Mesenchymal stem cell (in vitro differentiated cells and primary cell): Measurements from ENCODE around the gene CCDC89.
"Not testable (repeated sequence)": the region's sequence is repeated elsewhere in the genome, so short reads cannot be mapped to it uniquely, and the experiment has no call there.

Experiments
- DNase-seq: peaks from one replicate; pipeline ENCODE4 v3.0.0-alpha.2; 2013
- H2AFZ ChIP-seq: one replicate; pipeline ENCODE4 v1.6.1; 2013; ENCODE audit warnings: low read depth, mild to moderate bottlenecking, control low read depth, inconsistent platforms, low read length, moderate library complexity
- H2AK5ac ChIP-seq: 2 replicates; pipeline ENCODE4 v1.6.1; 2013; ENCODE audit warnings: low read length, moderate library complexity, mild to moderate bottlenecking, inconsistent platforms; ENCODE audit not compliant: severe bottlenecking
- H2BK120ac ChIP-seq: one replicate; pipeline ENCODE4 v1.6.1; 2013; ENCODE audit warnings: low read depth, mild to moderate bottlenecking, inconsistent platforms, low read length, moderate library complexity
- H2BK12ac ChIP-seq, 2 experiments: one replicate each; pipeline ENCODE4 v1.6.1; 2013; ENCODE audit warnings: inconsistent platforms in 2 of 2, low read length in 2 of 2, mild to moderate bottlenecking in 2 of 2, moderate library complexity in 2 of 2, control low read depth in 1 of 2
- H2BK15ac ChIP-seq: one replicate; pipeline ENCODE4 v1.6.1; 2013; ENCODE audit warnings: mild to moderate bottlenecking, low read depth, inconsistent platforms; ENCODE audit not compliant: poor library complexity, severe bottlenecking
- H2BK5ac ChIP-seq: 2 replicates; pipeline ENCODE4 v1.6.1; 2013; ENCODE audit warnings: low read depth, mild to moderate bottlenecking, low read length, control low read depth, inconsistent platforms; ENCODE audit not compliant: poor library complexity, severe bottlenecking
- H3K14ac ChIP-seq, 2 experiments: one replicate each; pipeline ENCODE4 v1.6.1; 2013; ENCODE audit warnings: inconsistent platforms in 2 of 2, low read length in 2 of 2, control low read depth in 1 of 2, mild to moderate bottlenecking in 1 of 2, moderate library complexity in 1 of 2
- H3K18ac ChIP-seq, 2 experiments: one replicate each; pipeline ENCODE4 v1.6.1; 2013; ENCODE audit warnings: inconsistent platforms in 2 of 2, low read length in 2 of 2, control low read depth in 1 of 2, low read depth in 1 of 2, mild to moderate bottlenecking in 1 of 2
- H3K23ac ChIP-seq, 2 experiments: one replicate each; pipeline ENCODE4 v1.6.1; 2013; ENCODE audit warnings: inconsistent platforms in 2 of 2, low read length in 2 of 2, mild to moderate bottlenecking in 2 of 2, moderate library complexity in 2 of 2, control low read depth in 1 of 2
- H3K27ac ChIP-seq: 2 replicates; pipeline ENCODE4 v1.5.1; 2013; ENCODE audit warnings: mild to moderate bottlenecking, moderate library complexity, low read length, control low read depth, inconsistent platforms; ENCODE audit not compliant: poor library complexity, severe bottlenecking
- H3K27me3 ChIP-seq, 2 experiments: 2 replicates each; pipeline versions ENCODE4 v1.6.1 to v1.7.0; 2013; ENCODE audit warnings: low read length in 2 of 2, mild to moderate bottlenecking in 2 of 2, moderate library complexity in 2 of 2, control low read depth in 1 of 2, inconsistent platforms in 1 of 2; ENCODE audit not compliant: control insufficient read depth in 1 of 2, insufficient read depth in 1 of 2
- H3K36me3 ChIP-seq, 2 experiments: 2 replicates each; pipeline versions ENCODE4 v1.6.1 to v1.7.0; 2013; ENCODE audit warnings: low read length in 2 of 2, control low read depth in 1 of 2, inconsistent platforms in 1 of 2, low read depth in 1 of 2, mild to moderate bottlenecking in 1 of 2; ENCODE audit not compliant: insufficient read depth in 2 of 2, control insufficient read depth in 1 of 2
- H3K4ac ChIP-seq, 2 experiments: one replicate each; pipeline ENCODE4 v1.6.1; 2013; ENCODE audit warnings: inconsistent platforms in 2 of 2, low read length in 2 of 2, mild to moderate bottlenecking in 2 of 2, moderate library complexity in 2 of 2, control low read depth in 1 of 2, low read depth in 1 of 2
- H3K4me1 ChIP-seq: 2 replicates; pipeline ENCODE4 v1.6.1; 2013; ENCODE audit warnings: low read depth, low read length, control low read depth; ENCODE audit not compliant: control insufficient read depth, insufficient read depth
- H3K4me2 ChIP-seq: 2 replicates; pipeline ENCODE4 v1.6.1; 2013; ENCODE audit warnings: low read length, mild to moderate bottlenecking, inconsistent platforms; ENCODE audit not compliant: poor library complexity, severe bottlenecking
- H3K4me3 ChIP-seq, 2 experiments: 2 replicates each; pipeline versions ENCODE4 v1.5.1 to v1.7.0; 2013; ENCODE audit warnings: low read length in 2 of 2, mild to moderate bottlenecking in 2 of 2, control low read depth in 1 of 2, low read depth in 1 of 2; ENCODE audit not compliant: insufficient read depth in 1 of 2
- H3K79me1 ChIP-seq: replicated peaks from 2 replicates; pipeline ENCODE4 v1.6.1; 2013; ENCODE audit warnings: mild to moderate bottlenecking, control low read depth, low read length, inconsistent platforms; ENCODE audit not compliant: poor library complexity, severe bottlenecking
- H3K9ac ChIP-seq: 2 replicates; pipeline ENCODE4 v1.7.0; 2013; ENCODE audit warnings: mild to moderate bottlenecking, low read length, moderate library complexity
- H3K9me3 ChIP-seq: 2 replicates; pipeline ENCODE4 v1.7.0; 2013; ENCODE audit warnings: mild to moderate bottlenecking, low read length; ENCODE audit not compliant: control insufficient read depth
- H4K8ac ChIP-seq: one replicate; pipeline ENCODE4 v1.6.1; 2013; ENCODE audit warnings: inconsistent platforms, mild to moderate bottlenecking, low read length, moderate library complexity
- H4K91ac ChIP-seq: one replicate; pipeline ENCODE4 v1.6.1; 2013; ENCODE audit warnings: mild to moderate bottlenecking, low read length, inconsistent platforms
- WGBS: methylation state at CpG from one replicate; pipeline ENCODE4 v1.1.7; 2013; ENCODE audit warnings: mixed read lengths; 5-methylcytosine and 5-hydroxymethylcytosine counted together

CCDC89 gene

DNA sequence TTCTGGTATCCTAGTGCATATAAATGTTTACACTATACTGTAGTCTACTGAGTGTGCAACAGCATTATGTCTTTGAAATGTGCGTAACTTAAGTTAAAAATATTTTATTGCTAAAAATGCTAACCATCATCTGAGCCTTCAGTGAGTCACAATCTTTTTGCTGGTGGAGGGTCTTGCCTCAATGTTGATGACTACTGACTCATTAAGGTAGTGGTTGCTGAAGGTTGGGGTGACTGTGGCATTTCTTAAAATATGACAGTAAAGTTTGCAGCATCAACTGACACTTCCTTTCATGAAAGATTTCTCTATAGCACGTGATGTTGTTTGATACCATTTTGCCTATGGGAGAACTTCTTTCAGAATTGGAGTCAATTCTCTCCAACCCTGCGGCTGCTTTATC lies 12.6 kb downstream of the CCDC89 start:
- Histone ChIP-seq H3K14ac (no peak overlapping the region), H2AFZ (no peak overlapping the region), H4K8ac (no peak overlapping the region), H2AK5ac (no peak overlapping the region), H3K4ac (no peak overlapping the region), H3K27ac (no peak overlapping the region), H3K9ac (no peak overlapping the region), H3K9me3 (peaks cover 7% of the 10 kb centered on the region), H2BK120ac (no peak overlapping the region), H3K4me3 (no peak overlapping the region), H3K36me3 (no peaks in the 10 kb centered on the region), H3K18ac (no peak overlapping the region), H3K27me3 (no peaks in the 10 kb centered on the region), H2BK12ac (no peak overlapping the region), H3K4me2 (no peak overlapping the region), H3K23ac (no peak overlapping the region), H3K4me1 (no peaks in the 10 kb centered on the region), H4K91ac (no peak overlapping the region), H2BK5ac (no peak overlapping the region), H3K79me1 (no peaks in the 10 kb centered on the region), H2BK15ac (no peak overlapping the region)
- WGBS: 100% methylated on average over 3 of the region's 3 CpGs
- DNase-seq: no peak

- Histone ChIP-seq H2BK12ac (no peak overlapping the region), H3K14ac (no peak overlapping the region), H3K27ac (no peak overlapping the region), H3K36me3 (no peaks in the 10 kb centered on the region), H2AK5ac (no peak overlapping the region), H3K9me3 (peaks cover 7% of the 10 kb centered on the region), H4K8ac (no peak overlapping the region), H3K4me2 (no peak overlapping the region), H3K4ac (no peak overlapping the region), H3K18ac (no peak overlapping the region), H2BK15ac (no peak overlapping the region), H3K27me3 (no peaks in the 10 kb centered on the region), H4K91ac (no peak overlapping the region), H3K9ac (no peak overlapping the region), H2BK120ac (no peak overlapping the region), H2BK5ac (no peak overlapping the region), H3K23ac (no peak overlapping the region), H3K4me3 (no peak overlapping the region), H2AFZ (no peak overlapping the region), H3K4me1 (no peaks in the 10 kb centered on the region), H3K79me1 (no peaks in the 10 kb centered on the region)
- DNase-seq: no peak
- 70% methylated on average over 8 of the region's 8 CpGs for WGBS
Measured at GRCh38 chr11:85672105-85672902, 13.7 kb downstream of the CCDC89 start.

DNA sequence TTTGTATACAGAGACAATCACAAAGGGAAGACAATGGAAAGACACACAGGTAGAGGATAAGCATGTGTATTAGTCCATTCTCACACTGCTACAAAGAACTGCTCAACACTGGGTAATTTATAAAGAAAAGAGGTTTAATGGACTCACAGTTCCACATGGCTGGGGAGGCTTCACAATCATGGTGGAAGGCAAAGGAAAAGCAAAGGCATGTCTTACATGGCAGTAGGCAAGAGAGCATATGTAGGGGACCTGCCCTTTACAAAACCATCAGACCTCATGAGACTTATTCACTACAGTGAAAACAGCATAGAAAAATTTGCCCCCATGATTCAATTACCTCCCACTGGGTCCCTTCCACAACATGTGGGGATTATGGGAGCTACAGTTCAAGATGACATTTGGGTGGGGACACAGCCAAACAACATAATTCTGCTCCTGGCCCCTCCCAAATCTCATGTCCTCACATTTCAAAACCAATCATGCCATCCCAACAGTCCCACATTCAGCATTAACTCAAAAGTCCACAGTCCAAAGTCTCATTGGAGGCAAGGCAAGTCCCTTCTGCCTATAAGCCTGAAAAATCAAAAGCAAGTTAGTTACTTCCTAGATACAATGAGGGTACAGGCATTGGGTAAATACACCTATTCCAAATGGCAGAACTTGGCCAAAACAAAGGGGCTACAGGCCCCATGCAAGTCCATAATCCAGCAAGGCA lies 14.9 kb downstream of the CCDC89 start:
- not testable (repeated sequence) for H3K36me3 ChIP-seq, H2AK5ac ChIP-seq, H3K23ac ChIP-seq, H3K18ac ChIP-seq, H3K4me3 ChIP-seq, H2BK120ac ChIP-seq, H4K8ac ChIP-seq, H3K9ac ChIP-seq, H3K9me3 ChIP-seq, H2BK5ac ChIP-seq, H4K91ac ChIP-seq, H3K27me3 ChIP-seq, DNase-seq, H3K27ac ChIP-seq, H3K4ac ChIP-seq, H3K14ac ChIP-seq, H2BK15ac ChIP-seq, H3K4me1 ChIP-seq, H2BK12ac ChIP-seq, H2AFZ ChIP-seq, H3K79me1 ChIP-seq, H3K4me2 ChIP-seq

DNA sequence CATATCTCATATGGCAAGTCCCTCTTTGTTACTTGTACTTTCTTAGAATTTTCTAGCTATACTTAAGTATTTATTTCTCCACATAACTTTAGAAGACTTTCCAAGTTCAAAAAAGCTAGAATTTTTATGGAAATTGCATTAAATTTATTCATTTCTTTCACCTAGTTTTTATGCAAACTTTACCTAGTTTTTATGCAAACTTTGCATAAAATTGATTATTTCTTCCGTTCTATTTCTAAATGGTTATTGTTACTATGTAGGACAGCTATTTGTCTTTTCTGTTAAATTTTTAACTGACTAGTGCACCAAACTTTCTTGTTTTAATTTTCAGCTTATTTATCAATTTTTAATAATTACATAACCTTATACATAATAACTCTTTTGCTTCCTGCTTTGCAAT lies 17.8 kb downstream of the CCDC89 start:
- WGBS: no CpG with 5 or more reads among the region's 1 CpG
- Histone ChIP-seq H3K4ac (no peak overlapping the region), H3K23ac (no peak overlapping the region), H2AFZ (no peak overlapping the region), H3K27ac (no peak overlapping the region), H3K27me3 (no peaks in the 10 kb centered on the region), H3K9ac (no peak overlapping the region), H4K91ac (no peak overlapping the region), H3K36me3 (peaks cover 0 to under 1% of the 10 kb centered on the region in 2 experiments), H3K18ac (no peak overlapping the region), H4K8ac (no peak overlapping the region), H2BK12ac (no peak overlapping the region), H3K14ac (no peak overlapping the region), H3K4me1 (no peaks in the 10 kb centered on the region), H2BK5ac (no peak overlapping the region), H2BK120ac (no peak overlapping the region), H3K9me3 (no peaks in the 10 kb centered on the region), H2AK5ac (no peak overlapping the region), H2BK15ac (no peak overlapping the region), H3K4me2 (no peak overlapping the region), H3K79me1 (no peaks in the 10 kb centered on the region), H3K4me3 (no peak overlapping the region)
- no peak for DNase-seq
